OCI-LY3 (cell line): ENCODE data around the gene FAM181A.

ENCODE experiments used
- EZH2phosphoT487 ChIP-seq: fragments of 200-600 bp; shearing (Covaris generic); IDR thresholded peaks from 2 replicates; pipeline ENCODE4 v1.6.1; 2018; ENCODE audit warnings: antibody characterized with exemption, mixed run types, low read depth
- TF ChIP-seq, protein P1 (sequence below): fragments of 200-600, 300-600 bp; sonication (generic); IDR thresholded peaks from 2 replicates; pipeline ENCODE4 v1.5.1; 2014; ENCODE audit warnings: antibody characterized with exemption, low read length, low read depth

DNA sequence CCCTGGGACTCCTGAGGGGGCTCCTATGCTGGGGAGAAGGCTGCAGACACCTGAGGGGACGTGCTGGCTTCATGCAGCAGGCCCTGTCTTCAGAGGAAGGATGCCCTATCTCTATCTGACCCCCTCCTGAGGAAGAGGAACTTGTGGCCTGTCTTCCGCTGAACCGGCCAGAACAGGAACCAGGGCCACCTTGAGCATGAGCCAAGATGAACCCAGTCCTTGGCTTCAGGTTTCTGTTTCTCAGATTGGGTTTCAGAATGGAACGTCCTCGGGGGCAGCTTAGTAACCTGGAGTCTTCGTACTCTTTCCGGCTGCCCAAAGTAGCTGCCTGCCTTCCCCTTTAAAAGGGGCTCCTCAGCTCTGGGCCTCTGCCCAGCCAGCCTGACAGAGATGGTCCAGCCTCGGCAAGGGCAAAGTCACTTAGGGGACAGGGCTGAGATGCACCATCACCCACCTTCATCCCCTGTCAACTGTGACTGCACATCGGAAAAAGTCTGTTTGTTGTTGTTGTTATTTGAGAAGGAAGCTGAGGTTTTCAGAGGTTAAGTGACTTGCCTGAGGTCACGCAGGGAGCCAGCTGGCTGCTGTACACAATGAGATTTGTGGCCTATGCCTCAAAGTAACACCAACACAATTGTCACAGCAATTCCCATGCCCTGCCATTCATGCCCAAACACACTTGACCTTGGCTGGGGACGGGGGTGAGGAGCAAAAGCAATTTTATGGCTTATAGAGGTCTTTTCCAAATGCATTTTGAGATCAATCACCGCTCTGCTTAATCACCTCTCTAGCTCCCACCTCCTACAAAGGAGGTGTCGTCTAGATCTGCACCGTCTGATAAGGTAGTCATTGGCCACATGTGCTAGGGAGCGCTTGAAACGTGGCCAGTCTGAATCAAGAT lies 35.8 kb downstream of the FAM181A start:
- TF ChIP-seq, protein P1, sequence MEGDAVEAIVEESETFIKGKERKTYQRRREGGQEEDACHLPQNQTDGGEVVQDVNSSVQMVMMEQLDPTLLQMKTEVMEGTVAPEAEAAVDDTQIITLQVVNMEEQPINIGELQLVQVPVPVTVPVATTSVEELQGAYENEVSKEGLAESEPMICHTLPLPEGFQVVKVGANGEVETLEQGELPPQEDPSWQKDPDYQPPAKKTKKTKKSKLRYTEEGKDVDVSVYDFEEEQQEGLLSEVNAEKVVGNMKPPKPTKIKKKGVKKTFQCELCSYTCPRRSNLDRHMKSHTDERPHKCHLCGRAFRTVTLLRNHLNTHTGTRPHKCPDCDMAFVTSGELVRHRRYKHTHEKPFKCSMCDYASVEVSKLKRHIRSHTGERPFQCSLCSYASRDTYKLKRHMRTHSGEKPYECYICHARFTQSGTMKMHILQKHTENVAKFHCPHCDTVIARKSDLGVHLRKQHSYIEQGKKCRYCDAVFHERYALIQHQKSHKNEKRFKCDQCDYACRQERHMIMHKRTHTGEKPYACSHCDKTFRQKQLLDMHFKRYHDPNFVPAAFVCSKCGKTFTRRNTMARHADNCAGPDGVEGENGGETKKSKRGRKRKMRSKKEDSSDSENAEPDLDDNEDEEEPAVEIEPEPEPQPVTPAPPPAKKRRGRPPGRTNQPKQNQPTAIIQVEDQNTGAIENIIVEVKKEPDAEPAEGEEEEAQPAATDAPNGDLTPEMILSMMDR = no peak
- no peak for TF ChIP-seq EZH2phosphoT487
